Measurements from ENCODE around the gene TSPAN15. TPM values are rescaled to one million over a fixed set of nuclear protein-coding genes. Genes with fewer than 3 reads are reported as not detected.
"Not testable (repeated sequence)": the region's sequence is repeated elsewhere in the genome, so short reads cannot be mapped to it uniquely, and the experiment has no call there.

Gene TSPAN15
- total and polyA plus RNA-seq, 5 donors, result 5.3 to 11.5 (median 7.9) TPM

GRCh38 chr10:69477968-69478597 is 26.8 kb downstream of the TSPAN15 start:
- no peak for ATAC-seq
- Histone ChIP-seq H3K9me3 (ENCODE audit: control insufficient read depth, low read length) (no peaks in the 10 kb centered on the region), H3K4me3 (ENCODE audit: low read length) (no peak overlapping the region), H3K4me1 (ENCODE audit: control insufficient read depth, insufficient read depth, low read length) (peaks cover 44% of the 10 kb centered on the region), H3K27ac (ENCODE audit: low read length) (no peak overlapping the region), H3K27me3 (ENCODE audit: control insufficient read depth, insufficient read depth) (no peaks in the 10 kb centered on the region)
- intact Hi-C loops (cut with DNase I), result no loop called here
- 85% methylated on average over 8 of the region's 8 CpGs for WGBS
- DNase-seq, result no peak

GRCh38 chr10:69479240-69480067 is 28.2 kb downstream of the TSPAN15 start:
- Histone ChIP-seq H3K27me3 (ENCODE audit: control insufficient read depth, insufficient read depth) (no peaks in the 10 kb centered on the region), H3K4me1 (ENCODE audit: control insufficient read depth, insufficient read depth, low read length) (peaks cover 40% of the 10 kb centered on the region), H3K4me3 (ENCODE audit: low read length) (no peak overlapping the region), H3K27ac (ENCODE audit: low read length) (peak overlapping the region; percentile 94), H3K9me3 (ENCODE audit: control insufficient read depth, low read length) (no peaks in the 10 kb centered on the region)
- intact Hi-C loops (cut with DNase I), result no loop called here
- peak; percentile 61 to 65 for ATAC-seq
- WGBS, result 25% methylated on average over 7 of the region's 7 CpGs
- DNase-seq, result peak in 2 of 3 donors; percentile 70 to 81

GRCh38 chr10:69480068-69480412 is 28.8 kb downstream of the TSPAN15 start:
- whole genome bisulfite sequencing, result 27% methylated on average over 1 of the region's 1 CpG
- intact Hi-C loops (cut with DNase I), result no loop called here

GRCh38 chr10:69481305-69481704 is 30.0 kb downstream of the TSPAN15 start:
- intact Hi-C loops (cut with DNase I), result no loop called here
- Histone ChIP-seq H3K4me1 (ENCODE audit: control insufficient read depth, insufficient read depth, low read length) (peaks cover 30% of the 10 kb centered on the region), H3K27ac (ENCODE audit: low read length) (peak overlapping the region; percentile 75), H3K27me3 (ENCODE audit: control insufficient read depth, insufficient read depth) (no peaks in the 10 kb centered on the region), H3K4me3 (ENCODE audit: low read length) (no peak overlapping the region), H3K9me3 (ENCODE audit: control insufficient read depth, low read length) (no peaks in the 10 kb centered on the region)
- DNase-seq, result no peak
- ATAC-seq, result peak in 1 of 2 donors; percentile 17
- WGBS, result 69% methylated on average over 6 of the region's 6 CpGs

More at GRCh38 chr10:69480068-69480412, 28.8 kb downstream of the TSPAN15 start:
- peak; percentile 49 for ATAC-seq
- Histone ChIP-seq H3K9me3 (ENCODE audit: control insufficient read depth, low read length) (no peaks in the 10 kb centered on the region), H3K4me1 (ENCODE audit: control insufficient read depth, insufficient read depth, low read length) (peaks cover 36% of the 10 kb centered on the region), H3K27me3 (ENCODE audit: control insufficient read depth, insufficient read depth) (no peaks in the 10 kb centered on the region), H3K4me3 (ENCODE audit: low read length) (no peak overlapping the region), H3K27ac (ENCODE audit: low read length) (peak overlapping the region; percentile 94)
- DNase-seq, result no peak

GRCh38 chr10:69481811-69482524 is 30.7 kb downstream of the TSPAN15 start:
- DNase-seq, result no peak
- no peaks in the 10 kb centered on the region for H3K27me3 ChIP-seq (ENCODE audit: control insufficient read depth, insufficient read depth)
- 90% methylated on average over 4 of the region's 4 CpGs for WGBS
- no peak for ATAC-seq
- peaks cover 34% of the 10 kb centered on the region for H3K4me1 ChIP-seq (ENCODE audit: control insufficient read depth, insufficient read depth, low read length)
- H3K4me3 ChIP-seq (ENCODE audit: low read length), result no peak overlapping the region
- peak overlapping the region; percentile 75 for H3K27ac ChIP-seq (ENCODE audit: low read length)
- no peaks in the 10 kb centered on the region for H3K9me3 ChIP-seq (ENCODE audit: control insufficient read depth, low read length)
- intact Hi-C loops (cut with DNase I), result no loop called here

GRCh38 chr10:69483963-69484362 is 32.7 kb downstream of the TSPAN15 start:
- Histone ChIP-seq H3K9me3 (ENCODE audit: control insufficient read depth, low read length) (no peaks in the 10 kb centered on the region), H3K27me3 (ENCODE audit: control insufficient read depth, insufficient read depth) (no peaks in the 10 kb centered on the region), H3K27ac (ENCODE audit: low read length) (no peak overlapping the region), H3K4me1 (ENCODE audit: control insufficient read depth, insufficient read depth, low read length) (peaks cover 32% of the 10 kb centered on the region), H3K4me3 (ENCODE audit: low read length) (no peak overlapping the region)
- ATAC-seq (no peak), DNase-seq (peak in 1 of 3 donors; percentile 39)
- 81% methylated on average over 5 of the region's 5 CpGs for WGBS
- intact Hi-C loops (cut with DNase I), result no loop called here

GRCh38 chr10:69484736-69485135 is 33.5 kb downstream of the TSPAN15 start:
- peak in 1 of 3 donors; percentile 25 for DNase-seq
- intact Hi-C loops (cut with DNase I), result no loop called here

GRCh38 chr10:69486922-69487730 is 35.9 kb downstream of the TSPAN15 start:
- DNase-seq (peak in 1 of 3 donors; percentile 62), ATAC-seq (no peak)
- peaks cover 12% of the 10 kb centered on the region for H3K4me1 ChIP-seq (ENCODE audit: control insufficient read depth, insufficient read depth, low read length)
- intact Hi-C loops (cut with DNase I), result no loop called here
- no peak overlapping the region for H3K4me3 ChIP-seq (ENCODE audit: low read length)
- H3K9me3 ChIP-seq (ENCODE audit: control insufficient read depth, low read length), result no peaks in the 10 kb centered on the region
- WGBS, result 55% methylated on average over 9 of the region's 9 CpGs
- no peak overlapping the region for H3K27ac ChIP-seq (ENCODE audit: low read length)
- H3K27me3 ChIP-seq (ENCODE audit: control insufficient read depth, insufficient read depth), result no peaks in the 10 kb centered on the region

More at GRCh38 chr10:69484736-69485135, 33.5 kb downstream of the TSPAN15 start:
- H3K4me3 ChIP-seq (ENCODE audit: low read length), result no peak overlapping the region
- H3K9me3 ChIP-seq (ENCODE audit: control insufficient read depth, low read length), result no peaks in the 10 kb centered on the region
- H3K27me3 ChIP-seq (ENCODE audit: control insufficient read depth, insufficient read depth), result no peaks in the 10 kb centered on the region
- peaks cover 26% of the 10 kb centered on the region for H3K4me1 ChIP-seq (ENCODE audit: control insufficient read depth, insufficient read depth, low read length)
- H3K27ac ChIP-seq (ENCODE audit: low read length), result no peak overlapping the region
- WGBS, result 90% methylated on average over 7 of the region's 7 CpGs
- no peak for ATAC-seq

- WGBS, result 95% methylated on average over 4 of the region's 4 CpGs
- H3K4me3 ChIP-seq (ENCODE audit: low read length); intact Hi-C loops (cut with DNase I); ATAC-seq; H3K4me1 ChIP-seq (ENCODE audit: control insufficient read depth, insufficient read depth, low read length); H3K9me3 ChIP-seq (ENCODE audit: control insufficient read depth, low read length); H3K27me3 ChIP-seq (ENCODE audit: control insufficient read depth, insufficient read depth); H3K27ac ChIP-seq (ENCODE audit: low read length): not testable (repeated sequence)
- DNase-seq, result peak in 1 of 3 donors; percentile 23
Measured at GRCh38 chr10:69488149-69488844, 37.0 kb downstream of the TSPAN15 start.

- intact Hi-C loops (cut with DNase I); H3K4me3 ChIP-seq (ENCODE audit: low read length); DNase-seq; H3K4me1 ChIP-seq (ENCODE audit: control insufficient read depth, insufficient read depth, low read length); ATAC-seq; H3K27ac ChIP-seq (ENCODE audit: low read length); H3K27me3 ChIP-seq (ENCODE audit: control insufficient read depth, insufficient read depth); H3K9me3 ChIP-seq (ENCODE audit: control insufficient read depth, low read length): not testable (repeated sequence)
- WGBS, result 70% methylated on average over 6 of the region's 6 CpGs
Measured at GRCh38 chr10:69488856-69489255, 37.6 kb downstream of the TSPAN15 start.

Data from right cardiac atrium (tissue), 5 donors.